Measurements from ENCODE around the gene SCEL. TPM values are rescaled to one million over a fixed set of nuclear protein-coding genes. Genes with fewer than 3 reads are reported as not detected.
A peak's percentile ranks its signal among the peaks of the same experiment; 100 is the strongest.

Gene SCEL
- polyA plus RNA-seq, 1 donor from 2014 or later = 0.24 TPM

- no peak overlapping the region for H3K4me2 ChIP-seq (ENCODE audit: low read length)
- H4K20me1 ChIP-seq (ENCODE audit: insufficient read depth) = no peaks in the 10 kb centered on the region
- peak overlapping the region; percentile 6 for H3K9ac ChIP-seq (ENCODE audit: low read length)
- TF ChIP-seq CTCF (IDR thresholded peaks at IDR 0.05; ENCODE audit: poor library complexity, severe bottlenecking) (no peak), RAD21 (conservative IDR thresholded peaks at IDR 0.05) (no peak), REST (IDR thresholded peaks at IDR 0.05; ENCODE audit: borderline replicate concordance) (no peak), EZH2 (IDR thresholded peaks at IDR 0.05; ENCODE audit: borderline replicate concordance, insufficient read depth, low read length, poor library complexity, severe bottlenecking) (no peak), TAF1 (IDR thresholded peaks at IDR 0.05; ENCODE audit: low read depth) (no peak), POLR2AphosphoS5 (IDR thresholded peaks at IDR 0.05) (no peak), MXI1 (conservative IDR thresholded peaks at IDR 0.05; ENCODE audit: poor library complexity, severe bottlenecking) (no peak), SMC3 (conservative IDR thresholded peaks at IDR 0.05; ENCODE audit: poor library complexity) (no peak), EP300 (conservative IDR thresholded peaks at IDR 0.05; ENCODE audit: poor library complexity, severe bottlenecking) (no peak)
- H3K27ac ChIP-seq (ENCODE audit: low read length) = peak overlapping the region; percentile 81
- no peak overlapping the region for H2AFZ ChIP-seq (ENCODE audit: low read depth, low read length)
- no peaks in the 10 kb centered on the region for H3K9me2 ChIP-seq (ENCODE audit: insufficient read depth, low read length)
- no peaks in the 10 kb centered on the region for H3K27me3 ChIP-seq (ENCODE audit: insufficient read depth, low read depth, low read length)
- no peaks in the 10 kb centered on the region for H3K9me3 ChIP-seq (ENCODE audit: low read length)
- H3K36me3 ChIP-seq (ENCODE audit: insufficient read depth, low read length) = no peaks in the 10 kb centered on the region
- H3K79me2 ChIP-seq (replicated peaks; ENCODE audit: insufficient read depth, low read length) = no peaks in the 10 kb centered on the region
- H3K4me3 ChIP-seq (ENCODE audit: low read length) = peak overlapping the region; percentile 1
- no peaks in the 10 kb centered on the region for H3F3A ChIP-seq (ENCODE audit: insufficient read depth, low read length, poor library complexity, severe bottlenecking)
Measured at GRCh38 chr13:77579959-77580358, 44.5 kb downstream of the SCEL start.

- no peak overlapping the region for H3K4me3 ChIP-seq (ENCODE audit: low read length)
- H2AFZ ChIP-seq (ENCODE audit: low read depth, low read length) = no peak overlapping the region
- no peaks in the 10 kb centered on the region for H3K36me3 ChIP-seq (ENCODE audit: insufficient read depth, low read length)
- no peaks in the 10 kb centered on the region for H3F3A ChIP-seq (ENCODE audit: insufficient read depth, low read length, poor library complexity, severe bottlenecking)
- no peaks in the 10 kb centered on the region for H3K27me3 ChIP-seq (ENCODE audit: insufficient read depth, low read depth, low read length)
- H3K27ac ChIP-seq (ENCODE audit: low read length) = peak overlapping the region; percentile 81
- H3K9me3 ChIP-seq (ENCODE audit: low read length) = no peaks in the 10 kb centered on the region
- H3K9me2 ChIP-seq (ENCODE audit: insufficient read depth, low read length) = no peaks in the 10 kb centered on the region
- H4K20me1 ChIP-seq (ENCODE audit: insufficient read depth) = no peaks in the 10 kb centered on the region
- peak overlapping the region; percentile 52 for H3K9ac ChIP-seq (ENCODE audit: low read length)
- no peaks in the 10 kb centered on the region for H3K79me2 ChIP-seq (replicated peaks; ENCODE audit: insufficient read depth, low read length)
- TF ChIP-seq EP300 (conservative IDR thresholded peaks at IDR 0.05; ENCODE audit: poor library complexity, severe bottlenecking) (peak; percentile 22), RAD21 (conservative IDR thresholded peaks at IDR 0.05) (no peak)
- H3K4me2 ChIP-seq (ENCODE audit: low read length) = peak overlapping the region; percentile 18
Measured at GRCh38 chr13:77580748-77581147, 45.2 kb downstream of the SCEL start.

- Histone ChIP-seq H2AFZ (ENCODE audit: low read depth, low read length) (no peak overlapping the region), H3K27me3 (ENCODE audit: insufficient read depth, low read depth, low read length) (no peaks in the 10 kb centered on the region), H3K9ac (ENCODE audit: low read length) (peak overlapping the region; percentile 32), H3K4me3 (ENCODE audit: low read length) (no peak overlapping the region), H3K27ac (ENCODE audit: low read length) (peak overlapping the region; percentile 44), H3K9me3 (ENCODE audit: low read length) (no peaks in the 10 kb centered on the region), H4K20me1 (ENCODE audit: insufficient read depth) (no peaks in the 10 kb centered on the region), H3K36me3 (ENCODE audit: insufficient read depth, low read length) (no peaks in the 10 kb centered on the region), H3K4me2 (ENCODE audit: low read length) (no peak overlapping the region), H3K79me2 (replicated peaks; ENCODE audit: insufficient read depth, low read length) (no peaks in the 10 kb centered on the region), H3K9me2 (ENCODE audit: insufficient read depth, low read length) (no peaks in the 10 kb centered on the region), H3F3A (ENCODE audit: insufficient read depth, low read length, poor library complexity, severe bottlenecking) (no peaks in the 10 kb centered on the region)
- TF ChIP-seq REST (IDR thresholded peaks at IDR 0.05; ENCODE audit: borderline replicate concordance) (no peak), SMC3 (conservative IDR thresholded peaks at IDR 0.05; ENCODE audit: poor library complexity) (no peak), EZH2 (IDR thresholded peaks at IDR 0.05; ENCODE audit: borderline replicate concordance, insufficient read depth, low read length, poor library complexity, severe bottlenecking) (no peak), POLR2AphosphoS5 (IDR thresholded peaks at IDR 0.05) (no peak), TAF1 (IDR thresholded peaks at IDR 0.05; ENCODE audit: low read depth) (no peak), EP300 (conservative IDR thresholded peaks at IDR 0.05; ENCODE audit: poor library complexity, severe bottlenecking) (no peak), RAD21 (conservative IDR thresholded peaks at IDR 0.05) (no peak), CTCF (IDR thresholded peaks at IDR 0.05; ENCODE audit: poor library complexity, severe bottlenecking) (no peak), MXI1 (conservative IDR thresholded peaks at IDR 0.05; ENCODE audit: poor library complexity, severe bottlenecking) (no peak)
Measured at GRCh38 chr13:77583581-77583980, 48.1 kb downstream of the SCEL start.
